HG03565 (cell line): ENCODE data around the gene SDC1.

Experiments
- ATAC-seq: cut with Tn5 transposase; IDR thresholded peaks from one replicate; pipeline ENCODE4 v1.9.1; 2021; ENCODE audit warnings: mild to moderate bottlenecking, moderate library complexity; ENCODE audit not compliant: unreplicated experiment

The SDC1 gene

GRCh38 chr2:20186855-20187187, 38.1 kb downstream of the SDC1 start:
- ATAC-seq: no peak

GRCh38 chr2:20186078-20186854, 38.7 kb downstream of the SDC1 start:
- no peak for ATAC-seq

- ATAC-seq: no peak
Measured at GRCh38 chr2:20185176-20186022, 39.5 kb downstream of the SDC1 start.

- ATAC-seq: no peak
Measured at GRCh38 chr2:20184067-20184938, 40.6 kb downstream of the SDC1 start.

GRCh38 chr2:20183373-20183772, 41.6 kb downstream of the SDC1 start:
- no peak for ATAC-seq

GRCh38 chr2:20182241-20182931, 42.5 kb downstream of the SDC1 start:
- ATAC-seq: no peak

- no peak for ATAC-seq
Measured at GRCh38 chr2:20181761-20182160, 43.2 kb downstream of the SDC1 start.

- no peak for ATAC-seq
Measured at GRCh38 chr2:20180676-20181648, 44.0 kb downstream of the SDC1 start.

- no peak for ATAC-seq
Measured at GRCh38 chr2:20179755-20180594, 45.0 kb downstream of the SDC1 start.

GRCh38 chr2:20179466-20179754, 45.5 kb downstream of the SDC1 start:
- ATAC-seq: no peak

- no peak for ATAC-seq
Measured at GRCh38 chr2:20178666-20179465, 46.1 kb downstream of the SDC1 start.

- no peak for ATAC-seq
Measured at GRCh38 chr2:20178249-20178607, 46.7 kb downstream of the SDC1 start.

- no peak for ATAC-seq
Measured at GRCh38 chr2:20177556-20178248, 47.2 kb downstream of the SDC1 start.

- ATAC-seq: no peak
Measured at GRCh38 chr2:20176760-20177159, 48.2 kb downstream of the SDC1 start.

- ATAC-seq: no peak
Measured at GRCh38 chr2:20175931-20176330, 49.0 kb downstream of the SDC1 start.

- no peak for ATAC-seq
Measured at GRCh38 chr2:20175267-20175666, 49.7 kb downstream of the SDC1 start.

- no peak for ATAC-seq
Measured at GRCh38 chr2:20174410-20174809, 50.5 kb downstream of the SDC1 start.
